Liver (tissue), 9 donors: ENCODE measurements around the gene ASF1B. TPM values are rescaled to one million over a fixed set of nuclear protein-coding genes. Genes with fewer than 3 reads are reported as not detected.

ENCODE experiments used
- DNase-seq: peaks from one replicate; pipeline ENCODE4 v3.0.0-alpha.2; 2017; ENCODE audit warnings: low spot score
- H3K27ac ChIP-seq, 2 donors: one replicate each; pipeline ENCODE4 v1.7.0; 2013; ENCODE audit warnings: inconsistent platforms in 2 of 2, low read length in 2 of 2, control low read depth in 1 of 2, low read depth in 1 of 2, mild to moderate bottlenecking in 1 of 2
- H3K27me3 ChIP-seq, 4 donors: one replicate each; pipeline versions ENCODE4 v1.6.1 to v1.7.0; 2013; ENCODE audit warnings: low read length in 3 of 4, inconsistent platforms in 1 of 4, mild to moderate bottlenecking in 1 of 4, moderate library complexity in 1 of 4; ENCODE audit not compliant: control insufficient read depth in 4 of 4, insufficient read depth in 4 of 4
- H3K36me3 ChIP-seq, 4 donors: one replicate each; pipeline versions ENCODE4 v1.6.1 to v1.7.0; 2013; ENCODE audit warnings: low read length in 3 of 4, mild to moderate bottlenecking in 3 of 4, low read depth in 1 of 4, moderate library complexity in 1 of 4; ENCODE audit not compliant: control insufficient read depth in 4 of 4, insufficient read depth in 3 of 4
- H3K4me1 ChIP-seq, 4 donors: one replicate each; pipeline versions ENCODE4 v1.6.1 to v1.7.0; 2013; ENCODE audit warnings: low read length in 3 of 4, mild to moderate bottlenecking in 3 of 4, moderate library complexity in 1 of 4; ENCODE audit not compliant: control insufficient read depth in 4 of 4, insufficient read depth in 4 of 4
- H3K4me3 ChIP-seq, 3 donors: one replicate each; pipeline versions ENCODE4 v1.6.1 to v1.7.0; 2013; ENCODE audit warnings: low read length in 3 of 3, control low read depth in 1 of 3, low read depth in 1 of 3, mild to moderate bottlenecking in 1 of 3
- H3K9ac ChIP-seq, 2 donors: one replicate each; pipeline ENCODE4 v1.7.0; 2013; ENCODE audit warnings: low read length in 2 of 2, mild to moderate bottlenecking in 2 of 2, moderate library complexity in 2 of 2, control low read depth in 1 of 2, low read depth in 1 of 2
- H3K9me3 ChIP-seq, 4 donors: one replicate each; pipeline versions ENCODE4 v1.6.1 to v1.7.0; 2013; ENCODE audit warnings: low read length in 3 of 4; ENCODE audit not compliant: control insufficient read depth in 4 of 4
- ATF3 ChIP-seq: IDR thresholded peaks from 2 replicates; pipeline ENCODE4 v1.6.1; 2016; ENCODE audit warnings: antibody characterized with exemption
- CTCF ChIP-seq: fragments of 150-350 bp; IDR thresholded peaks from 2 replicates; pipeline ENCODE4 v1.5.1; 2017; ENCODE audit warnings: improper control_type of control experiment, low read depth, low read length; ENCODE audit not compliant: missing input control
- EGR1 ChIP-seq, 2 donors: IDR thresholded peaks; 2 replicates each; pipeline ENCODE4 v1.6.1; 2016 to 2018; ENCODE audit warnings: antibody characterized with exemption in 2 of 2, low read depth in 2 of 2
- FOXA1 ChIP-seq: IDR thresholded peaks from 2 replicates; pipeline ENCODE4 v1.6.1; 2016; ENCODE audit warnings: antibody characterized with exemption
- FOXA2 ChIP-seq: IDR thresholded peaks from 2 replicates; pipeline ENCODE4 v1.6.1; 2016; ENCODE audit warnings: antibody characterized with exemption
- GABPA ChIP-seq, 2 donors: IDR thresholded peaks in 1 of 2; conservative IDR thresholded peaks in 1 of 2; 2 replicates each; pipeline ENCODE4 v1.6.1; 2016; ENCODE audit warnings: antibody characterized with exemption in 2 of 2, mild to moderate bottlenecking in 1 of 2, moderate library complexity in 1 of 2
- HNF4A ChIP-seq, 2 donors: conservative IDR thresholded peaks; 2 replicates each; pipeline ENCODE4 v1.6.1; 2016; ENCODE audit warnings: antibody characterized with exemption in 2 of 2, mild to moderate bottlenecking in 2 of 2
- HNF4G ChIP-seq: IDR thresholded peaks from 2 replicates; pipeline ENCODE4 v1.6.1; 2016; ENCODE audit warnings: antibody characterized with exemption
- JUND ChIP-seq, 2 donors: IDR thresholded peaks; 2 replicates each; pipeline ENCODE4 v1.6.1; 2016; ENCODE audit warnings: antibody characterized with exemption in 2 of 2
- MAX ChIP-seq: IDR thresholded peaks from 2 replicates; pipeline ENCODE4 v1.6.1; 2016; ENCODE audit warnings: antibody characterized with exemption
- NR2F2 ChIP-seq: IDR thresholded peaks from 2 replicates; pipeline ENCODE4 v1.6.1; 2016; ENCODE audit warnings: antibody characterized with exemption
- RAD21 ChIP-seq, 2 donors: IDR thresholded peaks; 2 replicates each; pipeline ENCODE4 v1.6.1; 2016; ENCODE audit warnings: antibody characterized with exemption in 2 of 2, mild to moderate bottlenecking in 2 of 2
- REST ChIP-seq: IDR thresholded peaks from 2 replicates; pipeline ENCODE4 v1.6.1; 2016; ENCODE audit warnings: antibody characterized with exemption, mild to moderate bottlenecking
- RXRA ChIP-seq, 2 donors: IDR thresholded peaks; 2 replicates each; pipeline ENCODE4 v1.6.1; 2017 to 2018; ENCODE audit warnings: antibody characterized with exemption in 2 of 2, mild to moderate bottlenecking in 1 of 2
- SP1 ChIP-seq: IDR thresholded peaks from 2 replicates; pipeline ENCODE4 v1.6.1; 2018; ENCODE audit warnings: antibody characterized with exemption, mild to moderate bottlenecking
- TAF1 ChIP-seq: conservative IDR thresholded peaks from 2 replicates; pipeline ENCODE4 v1.6.1; 2016; ENCODE audit warnings: antibody characterized with exemption, mild to moderate bottlenecking
- YY1 ChIP-seq: IDR thresholded peaks from 2 replicates; pipeline ENCODE4 v1.6.1; 2016; ENCODE audit warnings: antibody characterized with exemption, mild to moderate bottlenecking
- ZBTB33 ChIP-seq: IDR thresholded peaks from 2 replicates; pipeline ENCODE4 v1.6.1; 2016; ENCODE audit warnings: antibody characterized with exemption
- WGBS: extraction: QIAGEN DNeasy Blood & Tissue Kit; methylation state at CpG from one replicate; pipeline ENCODE4 v1.1.7; 2013; 5-methylcytosine and 5-hydroxymethylcytosine counted together
- polyA plus RNA-seq, 2 donors: library from polyadenylated mRNA; stranded (reverse) in 1 of 2; unstranded in 1 of 2; fragments of 200-250 nt in 1 of 2; fragments of >200 nt in 1 of 2; fragmentation: Nextera tagmentation in 1 of 2; extraction: Ambion mirVana in 1 of 2; gene quantifications; one replicate each; pipeline versions ENCODE4 v1.2.1 to v1.2.3, GENCODE V29; 2013 to 2015
- total RNA-seq, 2 donors: library from RNA; depleted of rRNA; stranded (reverse); fragments of >200 nt; gene quantifications; one replicate each; pipeline ENCODE4 v1.2.3, GENCODE V29; 2014
- donor health status: healthy.
- donor health status: healthy.
- donor health status: healthy.
- donor health status: healthy.
- donor health status: healthy.

The ASF1B gene
- total and polyA plus RNA-seq, 4 donors, result 0.25 to 20.5 (median 1.6) TPM

- Histone ChIP-seq H3K27ac (no peak overlapping the region), H3K4me1 (peaks cover 0 to 3% (median 0%) of the 10 kb centered on the region in 4 donors), H3K4me3 (no peak overlapping the region), H3K36me3 (peaks cover 15 to 46% (median 29%) of the 10 kb centered on the region in 4 donors), H3K27me3 (no peaks in the 10 kb centered on the region), H3K9me3 (no peaks in the 10 kb centered on the region), H3K9ac (no peak overlapping the region)
- WGBS, result 100% methylated on average over 1 of the region's 1 CpG
- TF ChIP-seq GABPA (IDR thresholded peaks at IDR 0.05 in 1 of 2, conservative IDR thresholded peaks at IDR 0.05 in 1 of 2) (no peak), HNF4A (conservative IDR thresholded peaks at IDR 0.05) (no peak), HNF4G (no peak), ATF3 (no peak), FOXA1 (no peak), TAF1 (no peak), SP1 (no peak), CTCF (no peak), YY1 (no peak), MAX (no peak), RXRA (IDR thresholded peaks at IDR 0.05) (no peak), FOXA2 (no peak), ZBTB33 (no peak), JUND (IDR thresholded peaks at IDR 0.05) (no peak), EGR1 (IDR thresholded peaks at IDR 0.05; ENCODE audit: low read depth in 2 of 2) (no peak), REST (no peak), RAD21 (IDR thresholded peaks at IDR 0.05) (no peak), NR2F2 (no peak)
- DNase-seq, result no peak
These were observed 33.1 kb downstream of the ASF1B start for GRCh38 chr19:14103310-14103709.
